Ramos (cell line): ENCODE results near the gene FAF1.

Experiments
- in situ Hi-C: fragments of 300-500 bp; cut with MboI; formaldehyde crosslinking; loops from one replicate; pipeline ENCODE4 v1.14.3; 2022; ENCODE audit warnings: low sequenced_read_pairs; ENCODE audit not compliant: unreplicated experiment

FAF1 gene

GRCh38 chr1:50527249-50527986 is 432.6 kb downstream of the FAF1 start:
- in situ Hi-C loops: no loop called here

- in situ Hi-C loops: no loop called here
Observed at GRCh38 chr1:50526431-50526830, 433.6 kb downstream of the FAF1 start.

- in situ Hi-C loops: no loop called here
Observed at GRCh38 chr1:50523548-50523947, 436.5 kb downstream of the FAF1 start.

GRCh38 chr1:50522691-50523342 is 437.2 kb downstream of the FAF1 start:
- in situ Hi-C loops: no loop called here

GRCh38 chr1:50521703-50522102 is 438.4 kb downstream of the FAF1 start:
- in situ Hi-C loops: no loop called here

GRCh38 chr1:50517488-50517887 is 442.6 kb downstream of the FAF1 start:
- in situ Hi-C loops: no loop called here

- in situ Hi-C loops: no loop called here
Observed at GRCh38 chr1:50516056-50516455, 444.0 kb downstream of the FAF1 start.

- in situ Hi-C loops: no loop called here
Observed at GRCh38 chr1:50508040-50508586, 452.0 kb downstream of the FAF1 start.

GRCh38 chr1:50505427-50505826 is 454.6 kb downstream of the FAF1 start:
- in situ Hi-C loops: no loop called here

- in situ Hi-C loops: no loop called here
Observed at GRCh38 chr1:50503515-50503914, 456.6 kb downstream of the FAF1 start.

GRCh38 chr1:50502147-50502546 is 457.9 kb downstream of the FAF1 start:
- in situ Hi-C loops: no loop called here

- in situ Hi-C loops: no loop called here
Observed at GRCh38 chr1:50497007-50497406, 463.1 kb downstream of the FAF1 start.

GRCh38 chr1:50493710-50494109 is 466.4 kb downstream of the FAF1 start:
- in situ Hi-C loops: no loop called here

- in situ Hi-C loops: no loop called here
Observed at GRCh38 chr1:50492142-50492541, 467.9 kb downstream of the FAF1 start.

- in situ Hi-C loops: no loop called here
Observed at GRCh38 chr1:50491142-50491541, 468.9 kb downstream of the FAF1 start.

- in situ Hi-C loops: no loop called here
Observed at GRCh38 chr1:50490640-50491039, 469.4 kb downstream of the FAF1 start.

- in situ Hi-C loops: no loop called here
Observed at GRCh38 chr1:50488876-50489275, 471.2 kb downstream of the FAF1 start.

GRCh38 chr1:50488356-50488755 is 471.7 kb downstream of the FAF1 start:
- in situ Hi-C loops: no loop called here

GRCh38 chr1:50487725-50488124 is 472.3 kb downstream of the FAF1 start:
- in situ Hi-C loops: no loop called here

- in situ Hi-C loops: no loop called here
Observed at GRCh38 chr1:50481142-50481736, 478.8 kb downstream of the FAF1 start.

GRCh38 chr1:50476800-50477199 is 483.3 kb downstream of the FAF1 start:
- in situ Hi-C loops: no loop called here
